Stimulated activated CD4-positive, alpha-beta T cell treated with anti-CD3 and anti-CD28 coated beads, Interleukin-4, amount 100 ng/mL, for 24 hours (primary cell): ENCODE measurements around the gene SNTB2.

Experiments used
- DNase-seq: peaks from one replicate; pipeline ENCODE4 v3.0.0-alpha.2; 2020

Gene SNTB2

GRCh38 chr16:69321080-69321479, 134.1 kb downstream of the SNTB2 start:
- no peak for DNase-seq

- no peak for DNase-seq
Measured at GRCh38 chr16:69322343-69322742, 135.4 kb downstream of the SNTB2 start.

GRCh38 chr16:69323415-69323814, 136.5 kb downstream of the SNTB2 start:
- DNase-seq = no peak

GRCh38 chr16:69324013-69324531, 137.1 kb downstream of the SNTB2 start:
- DNase-seq = no peak

- no peak for DNase-seq
Measured at GRCh38 chr16:69324585-69325253, 137.8 kb downstream of the SNTB2 start.

- DNase-seq = no peak
Measured at GRCh38 chr16:69325784-69326171, 138.8 kb downstream of the SNTB2 start.

- DNase-seq = no peak
Measured at GRCh38 chr16:69326172-69326873, 139.4 kb downstream of the SNTB2 start.

- no peak for DNase-seq
Measured at GRCh38 chr16:69327585-69328310, 140.8 kb downstream of the SNTB2 start.

- DNase-seq = no peak
Measured at GRCh38 chr16:69328854-69329316, 141.9 kb downstream of the SNTB2 start.

GRCh38 chr16:69329369-69330285, 142.7 kb downstream of the SNTB2 start:
- peak; percentile 54 for DNase-seq

GRCh38 chr16:69330286-69331109, 143.5 kb downstream of the SNTB2 start, which contains the start of gene PDF:
Gene PDF, minus strand, starts transcription at chr16:69330588. Its CDS starts 18 bp downstream, at chr16:69330570.
- DNase-seq = peak; percentile 87

GRCh38 chr16:69334696-69335095, 147.7 kb downstream of the SNTB2 start:
- no peak for DNase-seq

GRCh38 chr16:69338557-69339288, 151.8 kb downstream of the SNTB2 start:
- no peak for DNase-seq

- peak; percentile 94 for DNase-seq
Measured at GRCh38 chr16:69339289-69340094, 152.5 kb downstream of the SNTB2 start, which contains the start of the genes COG8 and NIP7. Gene COG8, minus strand, starts transcription at chr16:69339564. Its CDS starts 12 bp downstream, at chr16:69339552. Gene NIP7, plus strand, starts transcription at chr16:69339772. Its CDS starts 58 bp downstream, at chr16:69339830.

GRCh38 chr16:69340095-69340644, 153.2 kb downstream of the SNTB2 start:
- DNase-seq = peak; percentile 34

- DNase-seq = no peak
Measured at GRCh38 chr16:69344171-69344570, 157.2 kb downstream of the SNTB2 start.

- no peak for DNase-seq
Measured at GRCh38 chr16:69345923-69346322, 159.0 kb downstream of the SNTB2 start.

GRCh38 chr16:69346683-69347082, 159.7 kb downstream of the SNTB2 start:
- no peak for DNase-seq

GRCh38 chr16:69348222-69348621, 161.3 kb downstream of the SNTB2 start:
- DNase-seq = no peak
